HCT116 (cell line): ENCODE data around the gene PIK3R2. TPM values are rescaled to one million over a fixed set of nuclear protein-coding genes. Genes with fewer than 3 reads are reported as not detected.

Experiments
- ATAC-seq: fragments of 200-7000 bp; cut with Tn5 transposase; 2 replicates; pipeline ENCODE4 v1.9.1; 2020; ENCODE audit warnings: mild to moderate bottlenecking, moderate library complexity
- BruUV-seq: library from RNA; stranded (reverse); fragments of 400-500 nt; replicated peaks from 2 replicates; lab custom pipeline; 2021; lab: Mats Ljungman, UMichigan
- CTCF ChIA-PET: fragments of 300-600 bp; sonication (Branson Sonifier 250); formaldehyde crosslinking; loops from one replicate; lab custom pipeline; 2021; ENCODE audit warnings: antibody characterized with exemption; lab: Charles Lee
- POLR2A ChIA-PET: fragments of 300-600, 350-600 bp; sonication (Branson Sonifier 250); formaldehyde crosslinking; loops from one replicate; lab custom pipeline; 2021; ENCODE audit warnings: antibody characterized with exemption; lab: Charles Lee
- RAD21 ChIA-PET, 2 experiments: fragments of 300-600 bp; sonication (Branson Sonifier 250); formaldehyde crosslinking; loops; one replicate each; lab custom pipeline; 2023; ENCODE audit warnings: low total read pairs in 2 of 2; ENCODE audit not compliant: uncharacterized antibody in 2 of 2, unreplicated experiment in 2 of 2, low non-redundant PET in 1 of 2; lab: Charles Lee
- DNase-seq: peaks from one replicate; pipeline ENCODE4 v3.0.0-alpha.2; 2010; ENCODE audit warnings: low read depth, low spot score
- H2AFZ ChIP-seq: fragments of 200-600 bp; shearing (Covaris generic), sonication (generic); 2 replicates; pipeline ENCODE4 v1.6.1; 2017; ENCODE audit warnings: low read depth, mixed run types, mixed read lengths, antibody characterized with exemption, low read length; ENCODE audit not compliant: poor library complexity, severe bottlenecking
- H3K27ac ChIP-seq: 2 replicates; pipeline ENCODE4 v1.5.1; 2012; ENCODE audit warnings: low read depth, low read length
- H3K27me3 ChIP-seq: fragments of 200-600 bp; sonication (generic); 2 replicates; pipeline ENCODE4 v1.6.1; 2016; ENCODE audit warnings: mixed run types, low read length, mixed read lengths; ENCODE audit not compliant: insufficient read depth
- H3K36me3 ChIP-seq, 2 experiments: fragments of 200-500 bp in 1 of 2; fragments of 200-600 bp in 1 of 2; sonication (Bioruptor generic) in 1 of 2; sonication (generic) in 1 of 2; 2 replicates each; pipeline versions ENCODE4 v1.5.1 to v1.6.1; 2014 to 2016; ENCODE audit warnings: low read length in 2 of 2, inconsistent platforms in 1 of 2, mixed read lengths in 1 of 2, mixed run types in 1 of 2; ENCODE audit not compliant: insufficient read depth in 2 of 2, control insufficient read depth in 1 of 2
- H3K4me1 ChIP-seq, 2 experiments: fragments of 200-600 bp in 1 of 2; sonication (generic) in 1 of 2; 2 replicates each; pipeline versions ENCODE4 v1.5.1 to v1.6.1; 2012 to 2017; ENCODE audit warnings: low read length in 2 of 2, inconsistent platforms in 1 of 2, mild to moderate bottlenecking in 1 of 2, mixed read lengths in 1 of 2, mixed run types in 1 of 2, moderate library complexity in 1 of 2; ENCODE audit not compliant: insufficient read depth in 2 of 2, control insufficient read depth in 1 of 2
- H3K4me2 ChIP-seq: fragments of 200-600 bp; sonication (generic); 2 replicates; pipeline ENCODE4 v1.6.1; 2017; ENCODE audit warnings: mixed run types, low read length, mixed read lengths
- H3K4me3 ChIP-seq, 2 experiments: fragments of 200-600 bp in 1 of 2; sonication (generic) in 1 of 2; replicated peaks in 1 of 2; 2 replicates each; pipeline ENCODE4 v1.5.1; 2011 to 2016; ENCODE audit warnings: low read length in 2 of 2, control low read depth in 1 of 2, low read depth in 1 of 2, mild to moderate bottlenecking in 1 of 2, mixed read lengths in 1 of 2, mixed run types in 1 of 2
- H3K79me2 ChIP-seq: fragments of 200-600 bp; sonication (generic); 2 replicates; pipeline ENCODE4 v1.6.1; 2017; ENCODE audit warnings: mild to moderate bottlenecking, mixed run types, low read length, moderate library complexity, mixed read lengths; ENCODE audit not compliant: insufficient read depth
- H3K9ac ChIP-seq: fragments of 200-600 bp; sonication (generic); 2 replicates; pipeline ENCODE4 v1.6.1; 2016; ENCODE audit warnings: low read length, mixed read lengths
- H3K9me2 ChIP-seq: fragments of 200-600 bp; sonication (generic), shearing (Covaris generic); 2 replicates; pipeline ENCODE4 v1.6.1; 2017; ENCODE audit warnings: mixed run types, mild to moderate bottlenecking, moderate library complexity; ENCODE audit not compliant: insufficient read depth
- H3K9me3 ChIP-seq, 2 experiments: fragments of 200-500 bp in 1 of 2; fragments of 200-600 bp in 1 of 2; sonication (Bioruptor generic) in 1 of 2; sonication (generic) in 1 of 2; 2 replicates each; pipeline ENCODE4 v1.6.1; 2014 to 2017; ENCODE audit warnings: low read length in 2 of 2, mixed read lengths in 2 of 2, inconsistent platforms in 1 of 2, low read depth in 1 of 2, mild to moderate bottlenecking in 1 of 2, mixed run types in 1 of 2, moderate library complexity in 1 of 2; ENCODE audit not compliant: control insufficient read depth in 1 of 2, insufficient read depth in 1 of 2
- H4K20me1 ChIP-seq: fragments of 200-600 bp; sonication (generic), shearing (Covaris generic); 2 replicates; pipeline ENCODE4 v1.6.1; 2017; ENCODE audit warnings: mixed run types, mild to moderate bottlenecking, moderate library complexity; ENCODE audit not compliant: insufficient read depth
- ATF3 ChIP-seq: IDR thresholded peaks from 2 replicates; pipeline ENCODE4 v1.6.1; 2012
- CTCF ChIP-seq, 3 experiments: fragments of 200-600 bp in 1 of 3; sonication (generic) in 1 of 3; IDR thresholded peaks in 2 of 3; conservative IDR thresholded peaks in 1 of 3; 2 replicates each; pipeline ENCODE4 v1.5.1; 2012 to 2017; ENCODE audit warnings: low read depth in 2 of 3, low read length in 2 of 3, antibody characterized with exemption in 1 of 3, borderline replicate concordance in 1 of 3, control low read depth in 1 of 3, mild to moderate bottlenecking in 1 of 3, mixed read lengths in 1 of 3, mixed run types in 1 of 3, moderate library complexity in 1 of 3; ENCODE audit not compliant: insufficient read depth in 1 of 3
- SIN3A ChIP-seq: IDR thresholded peaks from 2 replicates; pipeline ENCODE4 v1.6.1; 2012; ENCODE audit warnings: low read depth
- SRF ChIP-seq: IDR thresholded peaks from 2 replicates; pipeline ENCODE4 v1.6.1; 2012; ENCODE audit warnings: low read depth
- ZFX ChIP-seq: fragments of 450-650 bp; IDR thresholded peaks from 2 replicates; pipeline ENCODE4 v1.6.1; 2017
- ZNF274 ChIP-seq: fragments of 200-500 bp; sonication (Bioruptor generic); IDR thresholded peaks from 2 replicates; pipeline ENCODE4 v1.6.1; 2014; ENCODE audit warnings: mild to moderate bottlenecking, low read depth, low read length, inconsistent platforms
- intact Hi-C: fragments of 100-400 bp; cut with micrococcal nuclease; formaldehyde crosslinking; loops from 2 replicates; pipeline ENCODE4 v1.10.0; 2022
- total RNA-seq: library from RNA; stranded (reverse); gene quantifications from one replicate; pipeline ENCODE4 v1.2.1, GENCODE V29; 2021; ENCODE audit not compliant: unreplicated experiment

Gene PIK3R2
- total RNA-seq, 1 experiment from 2014 or later: 53.4 TPM

DNA sequence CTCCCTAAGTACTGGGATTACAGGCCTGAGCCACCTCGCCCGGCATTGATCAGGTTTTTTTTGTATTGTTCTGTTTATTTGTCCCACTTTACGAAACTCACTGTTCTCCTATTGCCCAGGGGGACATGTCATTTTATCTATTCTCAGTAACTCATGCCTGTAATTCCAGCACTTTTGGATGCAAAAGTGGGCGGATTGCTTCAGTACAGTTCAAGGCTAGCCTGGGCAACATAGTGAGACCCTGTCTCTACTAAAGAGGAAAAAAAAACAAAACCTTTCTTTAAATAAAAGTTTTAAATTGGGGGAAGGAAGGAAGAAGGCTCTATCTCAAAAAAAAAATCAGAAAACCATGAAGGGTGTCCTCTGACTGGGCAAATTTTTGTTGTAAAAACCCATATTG lies 37.3 kb downstream of the PIK3R2 start:
- no TSS peak for BruUV-seq
- no peak overlapping the region for H2AFZ ChIP-seq
- peaks cover 22 to 38% of the 10 kb centered on the region in 2 experiments for H3K4me1 ChIP-seq
- no peaks in the 10 kb centered on the region for H3K9me2 ChIP-seq
- RAD21 ChIA-PET: no interaction called here
- no peaks in the 10 kb centered on the region for H3K27me3 ChIP-seq
- no peak for ATAC-seq
- H3K9ac ChIP-seq: no peak overlapping the region
- H3K9me3 ChIP-seq: no peaks in the 10 kb centered on the region
- intact Hi-C loops: no loop called here
- CTCF ChIA-PET: no interaction called here
- TF ChIP-seq ZNF274: no peak
- no peak for TF ChIP-seq SRF
- no peak for TF ChIP-seq CTCF (IDR thresholded peaks at IDR 0.05 in 2 of 3, conservative IDR thresholded peaks at IDR 0.05 in 1 of 3; ENCODE audit: borderline replicate concordance in 1 of 3, insufficient read depth in 1 of 3, low read depth in 2 of 3, low read length in 2 of 3)
- TF ChIP-seq ATF3: no peak
- no peak overlapping the region for H3K4me2 ChIP-seq
- POLR2A ChIA-PET: interaction anchor here (3.0 kb wide), 1 partner anchor 90 kb away, joined by 27 read pairs; the partner anchor contains the start of gene JUND
- H3K27ac ChIP-seq: no peak overlapping the region
- no peaks in the 10 kb centered on the region; the same call in 1 of the 2 replicates for H4K20me1 ChIP-seq
- H3K36me3 ChIP-seq: no peaks in the 10 kb centered on the region
- H3K79me2 ChIP-seq: peaks cover 10% of the 10 kb centered on the region; the same call in 1 of the 2 replicates
- no peak overlapping the region for H3K4me3 ChIP-seq
- no peak for DNase-seq

- TF ChIP-seq ZFX (no peak), SIN3A (0 out of 2 replicates have a peak, but pooled peaks have one; percentile 15)
- Histone ChIP-seq H3K79me2 (peaks cover 10% of the 10 kb centered on the region; the same call in 1 of the 2 replicates), H4K20me1 (no peaks in the 10 kb centered on the region; the same call in 1 of the 2 replicates), H3K27me3 (no peaks in the 10 kb centered on the region), H3K27ac (peak overlapping the region; percentile 77), H3K4me2 (peak overlapping the region; percentile 95), H3K4me1 (peaks cover 17 to 34% of the 10 kb centered on the region in 2 experiments), H2AFZ (no peak overlapping the region), H3K4me3 (peak overlapping the region; percentile 52 to 67), H3K36me3 (peaks cover 2 to 5% of the 10 kb centered on the region in 2 experiments; a peak in 2 of 4 replicates), H3K9me3 (no peaks in the 10 kb centered on the region), H3K9ac (peak overlapping the region; percentile 70), H3K9me2 (no peaks in the 10 kb centered on the region)
- ATAC-seq (no peak), DNase-seq (no peak)
- intact Hi-C loops: loop anchor here (1.0 kb wide), 1 partner anchor 83 kb away; the partner anchor contains the start of gene IQCN
- POLR2A ChIA-PET: interaction anchor here (0.6 to 3.0 kb wide), 10 partner anchors 12 to 245 kb away, joined by 3 to 27 read pairs (median 4); partner anchors contain the start of genes JUND and RAB3A
- CTCF ChIA-PET: interaction anchor here (1.1 to 2.2 kb wide), 7 partner anchors 12 to 253 kb away, joined by 3 to 12 read pairs (median 5); partner anchors contain the start of gene RAB3A
- no TSS peak for BruUV-seq
- RAD21 ChIA-PET: no interaction called here
Observed at GRCh38 chr19:18191640-18192062, 38.7 kb downstream of the PIK3R2 start.
